CD14-positive monocyte (primary cell): ENCODE data around the gene PKHD1. TPM values are rescaled to one million over a fixed set of nuclear protein-coding genes. Genes with fewer than 3 reads are reported as not detected.

Experiments
- DNase-seq, 3 donors: peaks; one replicate each; pipeline ENCODE4 v3.0.0-alpha.2; 2011 to 2022
- H2AFZ ChIP-seq: 2 replicates; pipeline ENCODE4 v1.6.0; 2012; ENCODE audit warnings: mild to moderate bottlenecking, low read depth, low read length, inconsistent platforms; ENCODE audit not compliant: insufficient read depth, poor library complexity, severe bottlenecking
- H3K27ac ChIP-seq, 2 donors: 1 replicate in 1 of 2; 2 replicates in 1 of 2; pipeline ENCODE4 v1.5.1; 2012 to 2013; ENCODE audit warnings: low read length in 2 of 2, control low read depth in 1 of 2, inconsistent platforms in 1 of 2, low read depth in 1 of 2, mild to moderate bottlenecking in 1 of 2
- H3K27me3 ChIP-seq, 2 donors: one replicate each; pipeline versions ENCODE4 v1.6.0 to v1.6.1; 2011 to 2013; ENCODE audit warnings: low read length in 2 of 2; ENCODE audit not compliant: control insufficient read depth in 2 of 2, insufficient read depth in 2 of 2
- H3K36me3 ChIP-seq, 2 donors: replicated peaks in 1 of 2; 1 replicate in 1 of 2; 2 replicates in 1 of 2; pipeline versions ENCODE4 v1.5.1 to v1.6.1; 2012 to 2013; ENCODE audit warnings: low read length in 2 of 2, control low read depth in 1 of 2, inconsistent platforms in 1 of 2, mild to moderate bottlenecking in 1 of 2; ENCODE audit not compliant: insufficient read depth in 2 of 2, control insufficient read depth in 1 of 2
- H3K4me1 ChIP-seq, 2 donors: 1 replicate in 1 of 2; 2 replicates in 1 of 2; pipeline versions ENCODE4 v1.5.1 to v1.6.1; 2012 to 2013; ENCODE audit warnings: low read length in 2 of 2, control low read depth in 1 of 2, inconsistent platforms in 1 of 2, mild to moderate bottlenecking in 1 of 2, moderate library complexity in 1 of 2; ENCODE audit not compliant: insufficient read depth in 2 of 2, control insufficient read depth in 1 of 2
- H3K4me2 ChIP-seq: replicated peaks from 2 replicates; pipeline ENCODE3; 2012; ENCODE audit warnings: low read length, moderate library complexity, mild to moderate bottlenecking; ENCODE audit not compliant: poor library complexity, severe bottlenecking; ENCODE audit errors: extremely low read depth
- H3K4me3 ChIP-seq, 3 experiments: fragments of 200-600 bp in 1 of 3; sonication (generic) in 1 of 3; replicated peaks in 1 of 3; 1 replicate in 2 of 3; 2 replicates in 1 of 3; pipeline ENCODE4 v1.5.1; 2011 to 2013; ENCODE audit warnings: low read length in 3 of 3, mild to moderate bottlenecking in 3 of 3, control low read depth in 2 of 3, low read depth in 2 of 3, inconsistent platforms in 1 of 3, moderate library complexity in 1 of 3
- H3K79me2 ChIP-seq: 2 replicates; pipeline ENCODE4 v1.6.0; 2012; ENCODE audit warnings: mild to moderate bottlenecking, control low read depth, inconsistent platforms, low read length, moderate library complexity; ENCODE audit not compliant: insufficient read depth
- H3K9ac ChIP-seq: 2 replicates; pipeline ENCODE4 v1.6.0; 2017; ENCODE audit warnings: low read length, mild to moderate bottlenecking; ENCODE audit not compliant: insufficient read depth, poor library complexity, severe bottlenecking
- H3K9me3 ChIP-seq, 2 donors: replicated peaks in 1 of 2; 1 replicate in 1 of 2; 2 replicates in 1 of 2; pipeline versions ENCODE4 v1.5.1 to v1.6.1; 2012 to 2013; ENCODE audit warnings: low read length in 2 of 2, control low read depth in 1 of 2; ENCODE audit not compliant: control insufficient read depth in 1 of 2, insufficient read depth in 1 of 2
- H4K20me1 ChIP-seq: 2 replicates; pipeline ENCODE4 v1.6.0; 2012; ENCODE audit warnings: mild to moderate bottlenecking, low read length, control low read depth, moderate library complexity; ENCODE audit not compliant: insufficient read depth
- H3K27ac Mint-ChIP-seq, 7 donors: one replicate each; pipeline ENCODE4 v1.8.0; 2020; ENCODE audit warnings: mild to moderate bottlenecking in 7 of 7, mixed read lengths in 7 of 7, moderate library complexity in 6 of 7, inconsistent platforms in 2 of 7
- H3K27me3 Mint-ChIP-seq, 3 donors: one replicate each; pipeline ENCODE4 v1.8.0; 2021 to 2022; ENCODE audit warnings: low read depth in 3 of 3, mild to moderate bottlenecking in 3 of 3, mixed read lengths in 3 of 3, moderate library complexity in 3 of 3, inconsistent platforms in 1 of 3
- H3K36me3 Mint-ChIP-seq, 2 donors: one replicate each; pipeline ENCODE4 v1.8.0; 2020; ENCODE audit warnings: mixed read lengths in 2 of 2, inconsistent platforms in 1 of 2, mild to moderate bottlenecking in 1 of 2
- H3K4me1 Mint-ChIP-seq: one replicate; pipeline ENCODE4 v1.8.0; 2020; ENCODE audit warnings: mild to moderate bottlenecking, mixed read lengths
- H3K4me3 Mint-ChIP-seq, 2 donors: one replicate each; pipeline ENCODE4 v1.8.0; 2020; ENCODE audit warnings: mild to moderate bottlenecking in 2 of 2, mixed read lengths in 2 of 2, moderate library complexity in 1 of 2
- H3K9me3 Mint-ChIP-seq, 7 donors: one replicate each; pipeline ENCODE4 v1.8.0; 2020 to 2022; ENCODE audit warnings: mixed read lengths in 7 of 7, mild to moderate bottlenecking in 6 of 7, moderate library complexity in 6 of 7, inconsistent platforms in 2 of 7
- WGBS: methylation state at CpG from one replicate; pipeline ENCODE4 v1.1.5; 2013; ENCODE audit warnings: missing lambda C conversion rate; ENCODE audit not compliant: insufficient coverage; 5-methylcytosine and 5-hydroxymethylcytosine counted together
- intact Hi-C, 2 donors: fragments of 100-400 bp; cut with micrococcal nuclease; formaldehyde crosslinking; loops; one replicate each; pipeline versions ENCODE4 v1.15.0 to v1.15.1; 2023
- polyA plus RNA-seq, 3 donors: library from polyadenylated mRNA; depleted of rRNA in 1 of 3; unstranded in 2 of 3; stranded (reverse) in 1 of 3; fragments of 300-500 nt in 2 of 3; fragments of >200 nt in 1 of 3; fragmentation: Illumina TruSeq in 2 of 3; gene quantifications; 1 replicate in 2 of 3; 2 replicates in 1 of 3; pipeline ENCODE4 v1.2.3, GENCODE V29; 2012 to 2021
- TF ChIP-seq, protein P1 (sequence below): fragments of 200-600 bp; IDR thresholded peaks from one replicate; pipeline ENCODE4 v1.8.0; 2022; ENCODE audit warnings: antibody characterized with exemption, mild to moderate bottlenecking

PKHD1 gene
- polyA plus RNA-seq, 3 donors, result not detected

DNA sequence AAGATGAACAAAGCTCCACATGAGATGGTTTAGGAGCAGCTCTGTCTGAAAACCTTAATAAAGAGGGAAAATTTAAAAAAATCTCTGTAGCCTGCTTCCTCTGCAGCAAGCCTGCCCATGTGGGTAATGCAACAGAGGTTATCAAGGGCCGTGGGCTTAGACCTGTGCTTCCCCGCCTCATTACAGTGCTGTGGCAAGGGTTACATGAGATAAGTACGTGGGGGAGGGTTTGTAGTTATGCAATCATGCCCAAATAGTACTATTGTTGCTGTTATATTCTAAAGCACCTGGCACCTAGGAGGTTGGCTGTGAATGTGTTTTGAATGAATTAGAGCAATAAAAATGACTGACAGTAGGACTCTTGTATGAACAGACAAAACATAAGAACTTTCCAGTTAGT is 68.3 kb downstream of the PKHD1 start:
- Histone ChIP-seq H3K9me3 (no peaks in the 10 kb centered on the region), H3K79me2 (no peaks in the 10 kb centered on the region), H3K9ac (no peak overlapping the region), H3K27me3 (no peaks in the 10 kb centered on the region), H3K36me3 (no peaks in the 10 kb centered on the region), H3K27ac (no peak overlapping the region), H3K4me1 (no peaks in the 10 kb centered on the region), H3K4me2 (no peak overlapping the region), H3K4me3 (no peak overlapping the region), H2AFZ (no peak overlapping the region), H4K20me1 (no peaks in the 10 kb centered on the region)
- Mint-ChIP-seq H3K9me3 (no peaks in the 10 kb centered on the region), H3K4me3 (no peak overlapping the region), H3K36me3 (no peaks in the 10 kb centered on the region), H3K27me3 (peaks cover 0 to 3% (median 0%) of the 10 kb centered on the region in 3 donors), H3K27ac (no peak overlapping the region), H3K4me1 (no peaks in the 10 kb centered on the region)
- WGBS, result 100% methylated on average over 1 of the region's 3 CpGs
- intact Hi-C loops, result loop anchor here in 1 of 2 donors (10.0 kb wide), 1 partner anchor 164 kb away; no protein-coding TSS in a partner anchor
- TF ChIP-seq, protein P1, sequence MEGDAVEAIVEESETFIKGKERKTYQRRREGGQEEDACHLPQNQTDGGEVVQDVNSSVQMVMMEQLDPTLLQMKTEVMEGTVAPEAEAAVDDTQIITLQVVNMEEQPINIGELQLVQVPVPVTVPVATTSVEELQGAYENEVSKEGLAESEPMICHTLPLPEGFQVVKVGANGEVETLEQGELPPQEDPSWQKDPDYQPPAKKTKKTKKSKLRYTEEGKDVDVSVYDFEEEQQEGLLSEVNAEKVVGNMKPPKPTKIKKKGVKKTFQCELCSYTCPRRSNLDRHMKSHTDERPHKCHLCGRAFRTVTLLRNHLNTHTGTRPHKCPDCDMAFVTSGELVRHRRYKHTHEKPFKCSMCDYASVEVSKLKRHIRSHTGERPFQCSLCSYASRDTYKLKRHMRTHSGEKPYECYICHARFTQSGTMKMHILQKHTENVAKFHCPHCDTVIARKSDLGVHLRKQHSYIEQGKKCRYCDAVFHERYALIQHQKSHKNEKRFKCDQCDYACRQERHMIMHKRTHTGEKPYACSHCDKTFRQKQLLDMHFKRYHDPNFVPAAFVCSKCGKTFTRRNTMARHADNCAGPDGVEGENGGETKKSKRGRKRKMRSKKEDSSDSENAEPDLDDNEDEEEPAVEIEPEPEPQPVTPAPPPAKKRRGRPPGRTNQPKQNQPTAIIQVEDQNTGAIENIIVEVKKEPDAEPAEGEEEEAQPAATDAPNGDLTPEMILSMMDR, result no peak
- DNase-seq, result no peak

DNA sequence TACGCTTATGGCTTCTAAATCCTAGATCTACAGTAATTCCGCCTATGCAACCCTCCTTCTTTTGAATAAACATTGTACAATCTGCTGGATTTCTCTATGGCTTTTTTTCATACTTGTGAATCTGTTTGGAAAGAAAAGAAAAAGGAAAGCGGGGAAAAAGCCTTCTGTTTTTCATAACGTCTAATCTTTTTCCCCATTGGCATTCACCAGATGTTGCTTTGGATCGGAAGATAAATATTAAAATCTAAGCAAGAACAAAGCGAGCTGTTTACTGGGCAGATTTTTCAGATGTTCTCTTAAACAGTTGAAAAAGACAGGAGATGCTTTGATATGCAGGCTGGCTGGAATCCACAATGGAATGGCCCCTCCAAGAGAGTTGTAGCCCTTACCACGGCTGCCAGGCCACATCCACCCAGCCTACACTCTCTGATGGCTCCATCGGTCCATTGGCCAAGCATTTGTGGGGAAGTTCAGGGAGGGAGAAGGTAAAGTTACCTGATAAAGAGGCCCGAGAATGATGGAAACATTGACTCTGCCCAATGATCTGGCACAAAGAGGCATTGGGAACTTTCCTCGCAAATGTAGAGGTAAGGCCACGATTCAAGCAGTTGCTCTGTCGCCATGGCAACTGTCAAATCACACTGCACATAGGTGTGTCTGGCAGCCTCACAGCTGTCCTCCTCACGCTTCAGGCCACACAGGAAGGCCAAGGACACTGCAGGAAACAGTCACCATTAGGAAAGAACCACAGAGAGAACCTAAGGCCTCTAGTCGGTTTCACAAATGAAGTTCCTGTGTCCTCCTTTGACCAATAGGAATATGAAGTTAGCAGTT is 70.3 kb downstream of the PKHD1 start:
- Mint-ChIP-seq H3K9me3 (no peaks in the 10 kb centered on the region), H3K36me3 (no peaks in the 10 kb centered on the region), H3K27me3 (peaks cover 0 to 2% (median 0%) of the 10 kb centered on the region in 3 donors), H3K4me3 (no peak overlapping the region), H3K4me1 (no peaks in the 10 kb centered on the region), H3K27ac (no peak overlapping the region)
- WGBS, result 75% methylated on average over 5 of the region's 14 CpGs
- Histone ChIP-seq H3K36me3 (no peaks in the 10 kb centered on the region), H3K4me2 (no peak overlapping the region), H3K27ac (no peak overlapping the region), H3K4me1 (no peaks in the 10 kb centered on the region), H3K79me2 (no peaks in the 10 kb centered on the region), H3K4me3 (no peak overlapping the region), H3K27me3 (no peaks in the 10 kb centered on the region), H4K20me1 (no peaks in the 10 kb centered on the region), H2AFZ (no peak overlapping the region), H3K9ac (no peak overlapping the region), H3K9me3 (no peaks in the 10 kb centered on the region)
- TF ChIP-seq, protein P1, result no peak
- no peak for DNase-seq
- intact Hi-C loops, result loop anchor here in 1 of 2 donors (10.0 kb wide), 1 partner anchor 162 kb away; no protein-coding TSS in a partner anchor
